PC-9 (cell line): ENCODE results near the gene SPACDR. TPM values are rescaled to one million over a fixed set of nuclear protein-coding genes. Genes with fewer than 3 reads are reported as not detected.
"Not testable (repeated sequence)": the region's sequence is repeated elsewhere in the genome, so short reads cannot be mapped to it uniquely, and the experiment has no call there.

Experiments used
- BruUV-seq: library from RNA; stranded (reverse); fragments of 400-500 nt; replicated peaks from 2 replicates; lab custom pipeline; 2021; lab: Mats Ljungman, UMichigan
- CTCF ChIA-PET: fragments of 300-600 bp; sonication (Branson Sonifier 250); formaldehyde crosslinking; loops from one replicate; lab custom pipeline; 2022; ENCODE audit warnings: antibody characterized with exemption; lab: Charles Lee
- POLR2A ChIA-PET: fragments of 300-600 bp; sonication (Branson Sonifier 250); formaldehyde crosslinking; loops from one replicate; lab custom pipeline; 2022; ENCODE audit warnings: antibody characterized with exemption; ENCODE audit not compliant: unreplicated experiment; lab: Charles Lee
- DNase-seq, 2 experiments: peaks; one replicate each; pipeline versions ENCODE4 v3.0.0 to v3.0.0-alpha.2; 2015 to 2022; ENCODE audit warnings: mixed read lengths in 1 of 2
- H2AFZ ChIP-seq: fragments of 200-600 bp; sonication (generic); 2 replicates; pipeline ENCODE4 v1.8.1; 2017; ENCODE audit warnings: antibody characterized with exemption
- H3F3A ChIP-seq: fragments of 200-600 bp; sonication (generic); 2 replicates; pipeline ENCODE4 v1.8.1; 2017; ENCODE audit warnings: antibody characterized with exemption, mild to moderate bottlenecking, low read depth; ENCODE audit not compliant: insufficient read depth
- H3K27ac ChIP-seq: fragments of 200-600 bp; sonication (generic); 2 replicates; pipeline ENCODE4 v1.6.1; 2016; ENCODE audit warnings: mixed run types
- H3K27me3 ChIP-seq: fragments of 200-600 bp; sonication (generic); 2 replicates; pipeline ENCODE4 v1.6.1; 2016; ENCODE audit warnings: low read depth, mixed run types; ENCODE audit not compliant: insufficient read depth
- H3K36me3 ChIP-seq: fragments of 200-600 bp; sonication (generic); 2 replicates; pipeline ENCODE4 v1.6.1; 2016; ENCODE audit warnings: low read depth, mixed run types
- H3K4me1 ChIP-seq: fragments of 200-600 bp; sonication (generic); replicated peaks from 2 replicates; pipeline ENCODE4 v1.6.1; 2016; ENCODE audit warnings: mixed run types; ENCODE audit not compliant: insufficient read depth
- H3K4me2 ChIP-seq: fragments of 200-600 bp; sonication (generic); 2 replicates; pipeline ENCODE4 v1.6.1; 2017; ENCODE audit warnings: mixed run types
- H3K4me3 ChIP-seq: fragments of 200-600 bp; sonication (generic); 2 replicates; pipeline ENCODE4 v1.6.1; 2016; ENCODE audit warnings: mixed run types
- H3K79me2 ChIP-seq: fragments of 200-600 bp; sonication (generic); 2 replicates; pipeline ENCODE4 v1.6.1; 2017; ENCODE audit warnings: low read depth, mixed run types
- H3K9me2 ChIP-seq: fragments of 200-600 bp; sonication (generic); 2 replicates; pipeline ENCODE4 v1.8.1; 2017; ENCODE audit warnings: mild to moderate bottlenecking; ENCODE audit not compliant: insufficient read depth
- H3K9me3 ChIP-seq: fragments of 200-600 bp; sonication (generic); 2 replicates; pipeline ENCODE4 v1.8.1; 2016; ENCODE audit warnings: low read depth; ENCODE audit not compliant: insufficient read depth
- H4K20me1 ChIP-seq: fragments of 200-600 bp; sonication (generic); 2 replicates; pipeline ENCODE4 v1.8.1; 2017; ENCODE audit not compliant: insufficient read depth
- EZH2 ChIP-seq: fragments of 200-600 bp; sonication (generic); IDR thresholded peaks from 2 replicates; pipeline ENCODE4 v1.8.0; 2017; ENCODE audit warnings: antibody characterized with exemption, low read depth
- intact Hi-C: fragments of 100-400 bp; cut with micrococcal nuclease; formaldehyde crosslinking; loops from one replicate; pipeline ENCODE4 v1.10.0; 2022; ENCODE audit not compliant: unreplicated experiment
- total RNA-seq: library from RNA; stranded (reverse); gene quantifications from 2 replicates; pipeline ENCODE4 v1.2.3, GENCODE V29; 2021
- TF ChIP-seq, protein P1 (sequence below): fragments of 200-600 bp; sonication (generic); conservative IDR thresholded peaks from 2 replicates; pipeline ENCODE4 v1.6.1; 2017; ENCODE audit warnings: mixed run types, antibody characterized with exemption, mild to moderate bottlenecking, moderate library complexity

The SPACDR gene
- total RNA-seq, 1 experiment from 2014 or later = 1.4 TPM

- H3F3A ChIP-seq = peaks cover 6% of the 10 kb centered on the region; the same call in 1 of the 2 replicates
- H3K27me3 ChIP-seq = no peaks in the 10 kb centered on the region
- no peaks in the 10 kb centered on the region for H3K79me2 ChIP-seq
- no peak overlapping the region for H3K27ac ChIP-seq
- POLR2A ChIA-PET = no interaction called here
- no peaks in the 10 kb centered on the region for H4K20me1 ChIP-seq
- no peaks in the 10 kb centered on the region for H3K36me3 ChIP-seq
- peaks cover 10% of the 10 kb centered on the region for H3K4me1 ChIP-seq
- no peaks in the 10 kb centered on the region for H3K9me3 ChIP-seq
- no peak overlapping the region for H2AFZ ChIP-seq
- BruUV-seq = TSS peak; percentile 28
- intact Hi-C loops = no loop called here
- CTCF ChIA-PET = no interaction called here
- no peak for TF ChIP-seq EZH2
- TF ChIP-seq, protein P1, sequence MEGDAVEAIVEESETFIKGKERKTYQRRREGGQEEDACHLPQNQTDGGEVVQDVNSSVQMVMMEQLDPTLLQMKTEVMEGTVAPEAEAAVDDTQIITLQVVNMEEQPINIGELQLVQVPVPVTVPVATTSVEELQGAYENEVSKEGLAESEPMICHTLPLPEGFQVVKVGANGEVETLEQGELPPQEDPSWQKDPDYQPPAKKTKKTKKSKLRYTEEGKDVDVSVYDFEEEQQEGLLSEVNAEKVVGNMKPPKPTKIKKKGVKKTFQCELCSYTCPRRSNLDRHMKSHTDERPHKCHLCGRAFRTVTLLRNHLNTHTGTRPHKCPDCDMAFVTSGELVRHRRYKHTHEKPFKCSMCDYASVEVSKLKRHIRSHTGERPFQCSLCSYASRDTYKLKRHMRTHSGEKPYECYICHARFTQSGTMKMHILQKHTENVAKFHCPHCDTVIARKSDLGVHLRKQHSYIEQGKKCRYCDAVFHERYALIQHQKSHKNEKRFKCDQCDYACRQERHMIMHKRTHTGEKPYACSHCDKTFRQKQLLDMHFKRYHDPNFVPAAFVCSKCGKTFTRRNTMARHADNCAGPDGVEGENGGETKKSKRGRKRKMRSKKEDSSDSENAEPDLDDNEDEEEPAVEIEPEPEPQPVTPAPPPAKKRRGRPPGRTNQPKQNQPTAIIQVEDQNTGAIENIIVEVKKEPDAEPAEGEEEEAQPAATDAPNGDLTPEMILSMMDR = no peak
- no peak overlapping the region for H3K4me2 ChIP-seq
- no peak overlapping the region for H3K4me3 ChIP-seq
- DNase-seq = no peak
- H3K9me2 ChIP-seq = no peaks in the 10 kb centered on the region
Measured at GRCh38 chr7:100449190-100449795, 14.8 kb downstream of the SPACDR start.

GRCh38 chr7:100447363-100447762 lies 16.7 kb downstream of the SPACDR start:
- intact Hi-C loops, POLR2A ChIA-PET, H2AFZ ChIP-seq, H3K27me3 ChIP-seq, BruUV-seq, H3K27ac ChIP-seq, H3K79me2 ChIP-seq, H3K9me3 ChIP-seq, H3K36me3 ChIP-seq, H3K4me3 ChIP-seq, H3K9me2 ChIP-seq, H4K20me1 ChIP-seq, H3K4me2 ChIP-seq, H3F3A ChIP-seq, DNase-seq: not testable (repeated sequence)
- peaks cover 14% of the 10 kb centered on the region for H3K4me1 ChIP-seq
- CTCF ChIA-PET = interaction anchor here (0.6 to 1.0 kb wide), 5 partner anchors 8 to 843 kb away, joined by 7 to 17 read pairs (median 7); no protein-coding TSS in a partner anchor

DNA sequence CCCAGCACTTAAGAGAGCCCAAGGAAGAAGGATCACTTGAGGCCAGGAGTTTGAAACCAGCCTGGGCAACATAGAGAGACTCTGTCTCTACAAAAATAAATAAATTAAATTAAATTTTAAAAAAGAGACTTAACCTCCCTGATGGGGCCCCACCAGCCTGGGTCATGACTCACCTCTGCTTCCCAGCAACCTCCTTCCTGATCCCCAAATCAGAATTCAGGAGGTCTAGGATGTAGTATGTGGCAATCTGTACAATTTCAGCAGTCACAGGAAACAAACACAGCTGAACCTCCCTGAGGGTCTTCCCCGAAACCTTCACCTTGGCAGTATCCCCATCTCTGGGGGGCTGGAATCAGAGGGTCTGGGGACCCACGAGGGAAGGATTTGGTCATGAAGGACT lies 18.0 kb downstream of the SPACDR start:
- no peak overlapping the region for H3K4me3 ChIP-seq
- ChIA-PET CTCF (no interaction called here), POLR2A (no interaction called here)
- no peaks in the 10 kb centered on the region for H3K9me3 ChIP-seq
- no peaks in the 10 kb centered on the region for H3K79me2 ChIP-seq
- H3K4me2 ChIP-seq = peak overlapping the region; percentile 36
- no peaks in the 10 kb centered on the region for H3K36me3 ChIP-seq
- TF ChIP-seq, protein P1 = no peak
- TF ChIP-seq EZH2 = no peak
- intact Hi-C loops = no loop called here
- no peaks in the 10 kb centered on the region for H3K27me3 ChIP-seq
- H4K20me1 ChIP-seq = no peaks in the 10 kb centered on the region
- no peak for DNase-seq
- H3K9me2 ChIP-seq = no peaks in the 10 kb centered on the region
- H3K4me1 ChIP-seq = peaks cover 14% of the 10 kb centered on the region
- no TSS peak for BruUV-seq
- H3F3A ChIP-seq = peaks cover 6% of the 10 kb centered on the region; the same call in 1 of the 2 replicates
- no peak overlapping the region for H2AFZ ChIP-seq
- no peak overlapping the region for H3K27ac ChIP-seq
